ENCODE measurements around the gene ADARB1.

ADARB1 gene

DNA sequence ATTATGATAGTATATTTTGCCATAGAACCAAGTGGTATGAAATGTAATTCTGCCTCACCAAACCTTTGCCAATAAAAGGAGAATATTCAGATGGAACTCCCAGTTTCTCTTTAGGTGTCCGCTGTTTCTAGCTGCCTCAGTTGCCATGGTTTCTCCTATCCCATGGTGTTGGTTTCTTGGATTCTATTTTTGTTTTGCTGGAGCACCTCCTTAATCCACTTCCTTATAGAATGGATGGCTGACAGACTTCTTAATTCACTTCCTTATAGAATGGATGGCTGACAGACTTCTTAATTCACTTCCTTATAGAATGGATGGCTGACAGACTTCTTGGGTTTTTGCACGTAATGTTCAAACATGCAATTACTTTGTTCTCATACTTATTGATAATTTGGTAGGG is 43.7 kb downstream of the ADARB1 start:
- TF ChIP-seq, protein P1, sequence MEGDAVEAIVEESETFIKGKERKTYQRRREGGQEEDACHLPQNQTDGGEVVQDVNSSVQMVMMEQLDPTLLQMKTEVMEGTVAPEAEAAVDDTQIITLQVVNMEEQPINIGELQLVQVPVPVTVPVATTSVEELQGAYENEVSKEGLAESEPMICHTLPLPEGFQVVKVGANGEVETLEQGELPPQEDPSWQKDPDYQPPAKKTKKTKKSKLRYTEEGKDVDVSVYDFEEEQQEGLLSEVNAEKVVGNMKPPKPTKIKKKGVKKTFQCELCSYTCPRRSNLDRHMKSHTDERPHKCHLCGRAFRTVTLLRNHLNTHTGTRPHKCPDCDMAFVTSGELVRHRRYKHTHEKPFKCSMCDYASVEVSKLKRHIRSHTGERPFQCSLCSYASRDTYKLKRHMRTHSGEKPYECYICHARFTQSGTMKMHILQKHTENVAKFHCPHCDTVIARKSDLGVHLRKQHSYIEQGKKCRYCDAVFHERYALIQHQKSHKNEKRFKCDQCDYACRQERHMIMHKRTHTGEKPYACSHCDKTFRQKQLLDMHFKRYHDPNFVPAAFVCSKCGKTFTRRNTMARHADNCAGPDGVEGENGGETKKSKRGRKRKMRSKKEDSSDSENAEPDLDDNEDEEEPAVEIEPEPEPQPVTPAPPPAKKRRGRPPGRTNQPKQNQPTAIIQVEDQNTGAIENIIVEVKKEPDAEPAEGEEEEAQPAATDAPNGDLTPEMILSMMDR (conservative IDR thresholded peaks at IDR 0.05; ENCODE audit: low read depth, low read length) = no peak
- DNase-seq (ENCODE audit: low read depth) = no peak
- H3K4me3 ChIP-seq (ENCODE audit: low read length) = no peak overlapping the region

DNA sequence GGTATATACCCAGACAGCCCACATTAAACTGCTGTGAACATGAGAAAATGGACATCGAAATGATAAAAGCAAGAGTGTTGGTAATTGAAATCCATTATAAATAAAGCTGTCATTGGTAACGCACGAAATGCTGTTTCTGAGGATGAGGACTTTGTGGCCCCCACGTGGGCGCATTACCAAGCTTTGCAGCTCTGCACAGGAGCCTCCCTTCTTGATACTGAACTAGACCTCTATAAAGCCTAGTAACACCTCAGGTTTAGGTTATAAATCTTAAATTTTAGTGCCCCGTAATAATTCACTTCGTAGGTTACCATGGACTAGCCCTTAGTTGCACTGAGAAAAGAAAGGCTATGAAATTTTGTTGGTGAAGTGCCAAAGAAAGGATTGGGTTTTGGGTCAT is 45.4 kb downstream of the ADARB1 start:
- no peak for DNase-seq (ENCODE audit: low read depth)
- TF ChIP-seq, protein P1 (conservative IDR thresholded peaks at IDR 0.05; ENCODE audit: low read depth, low read length) = no peak
- H3K4me3 ChIP-seq (ENCODE audit: low read length) = no peak overlapping the region

DNA sequence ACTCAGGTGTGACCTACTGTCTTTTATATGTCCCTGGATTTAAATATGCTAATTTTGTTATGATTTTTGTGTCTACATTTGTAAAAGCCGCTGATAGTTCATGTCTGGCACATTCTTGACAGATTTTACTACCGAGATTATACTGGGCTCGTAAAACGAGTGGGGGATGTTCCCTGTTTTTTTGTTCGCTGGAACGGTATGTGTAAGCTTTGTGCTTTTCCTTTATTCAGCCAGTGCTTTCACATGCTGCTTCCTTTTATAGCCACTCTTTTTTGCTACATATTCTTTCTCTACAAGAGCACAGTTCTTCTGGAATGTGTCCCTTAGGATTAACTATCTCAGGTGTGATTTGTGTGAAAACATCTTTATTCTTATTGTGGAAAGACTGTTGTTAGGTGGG is 46.6 kb downstream of the ADARB1 start:
- no peak for DNase-seq (ENCODE audit: low read depth)
- TF ChIP-seq, protein P1 (conservative IDR thresholded peaks at IDR 0.05; ENCODE audit: low read depth, low read length) = no peak
- H3K4me3 ChIP-seq (ENCODE audit: low read length) = no peak overlapping the region

DNA sequence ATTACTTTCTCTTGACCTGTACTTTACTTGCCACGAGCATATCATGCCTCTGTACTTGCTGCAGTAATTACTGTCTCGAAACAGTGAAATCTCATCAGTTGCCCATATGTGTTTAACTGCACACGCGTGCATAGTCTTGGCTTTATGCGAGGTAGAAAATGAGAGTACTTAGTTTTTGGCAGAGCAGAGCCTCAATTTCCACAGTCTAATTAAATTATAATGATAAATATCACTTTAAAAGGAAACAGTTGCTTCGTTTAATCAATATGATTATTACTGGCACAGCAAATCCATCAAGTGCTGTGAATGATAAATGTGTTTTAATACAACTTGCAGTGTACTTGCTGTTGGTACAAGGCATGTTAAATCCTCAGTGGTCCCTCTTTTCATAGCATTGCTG is 47.6 kb downstream of the ADARB1 start:
- no peak overlapping the region for H3K4me3 ChIP-seq (ENCODE audit: low read length)
- TF ChIP-seq, protein P1 (conservative IDR thresholded peaks at IDR 0.05; ENCODE audit: low read depth, low read length) = no peak
- no peak for DNase-seq (ENCODE audit: low read depth)

DNA sequence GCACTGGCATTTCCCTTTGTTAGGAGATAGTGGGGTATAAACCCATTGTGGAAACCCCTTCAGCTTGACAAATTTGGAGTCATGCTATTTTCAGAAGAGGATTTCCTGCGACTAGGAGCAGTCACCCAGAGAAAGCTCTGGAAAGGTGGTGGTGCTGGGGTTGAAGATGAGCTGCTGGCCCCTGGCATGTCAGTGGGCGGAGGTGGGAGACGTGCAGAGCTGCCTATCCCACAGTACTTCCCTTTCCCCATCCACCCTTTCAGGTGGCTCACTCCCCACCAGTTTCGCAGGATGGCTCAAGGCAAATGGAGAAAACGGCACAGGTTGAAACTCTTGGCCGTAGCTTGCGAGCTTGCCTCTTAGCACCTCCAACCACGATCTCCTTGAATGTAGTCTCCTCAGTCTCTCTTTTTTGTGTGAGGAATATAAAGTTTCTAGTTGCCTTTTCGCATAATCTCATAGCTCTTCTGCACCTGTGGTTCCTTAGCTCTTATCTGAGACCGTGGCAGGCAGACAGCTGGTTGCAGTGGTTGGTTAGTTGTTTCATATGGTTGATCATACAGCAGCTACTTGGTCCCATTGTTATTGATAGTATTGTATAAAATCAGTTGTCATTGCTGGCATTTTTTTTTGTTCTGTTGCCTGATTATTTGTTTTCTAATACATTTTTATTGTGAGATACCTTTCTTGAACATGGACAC is 48.2 kb downstream of the ADARB1 start:
- TF ChIP-seq, protein P1 (conservative IDR thresholded peaks at IDR 0.05; ENCODE audit: low read depth, low read length) = no peak
- DNase-seq (ENCODE audit: low read depth) = no peak
- H3K4me3 ChIP-seq (ENCODE audit: low read length) = no peak overlapping the region

DNA sequence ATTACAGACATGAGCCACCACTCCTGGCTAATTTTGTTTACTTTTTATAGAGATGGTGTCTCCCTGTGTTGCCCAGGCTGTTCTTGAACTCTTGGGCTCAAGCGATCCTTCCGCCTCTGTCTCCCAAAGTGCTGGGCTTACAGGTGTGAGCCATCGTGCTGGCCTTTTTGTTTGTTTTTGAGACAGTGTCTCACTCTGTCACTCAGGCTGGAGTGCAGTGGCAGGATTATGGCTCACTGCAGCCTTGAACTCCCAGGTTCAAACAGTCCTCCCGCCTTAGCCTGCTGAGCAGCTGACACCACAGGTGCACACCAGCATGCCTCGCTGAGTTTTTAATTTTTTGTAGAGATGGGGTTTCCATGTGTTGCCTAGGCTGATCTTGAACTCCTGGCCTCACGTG is 49.1 kb downstream of the ADARB1 start:
- H3K4me3 ChIP-seq (ENCODE audit: low read length) = no peak overlapping the region
- DNase-seq (ENCODE audit: low read depth) = no peak
- TF ChIP-seq, protein P1 (conservative IDR thresholded peaks at IDR 0.05; ENCODE audit: low read depth, low read length) = no peak

DNA sequence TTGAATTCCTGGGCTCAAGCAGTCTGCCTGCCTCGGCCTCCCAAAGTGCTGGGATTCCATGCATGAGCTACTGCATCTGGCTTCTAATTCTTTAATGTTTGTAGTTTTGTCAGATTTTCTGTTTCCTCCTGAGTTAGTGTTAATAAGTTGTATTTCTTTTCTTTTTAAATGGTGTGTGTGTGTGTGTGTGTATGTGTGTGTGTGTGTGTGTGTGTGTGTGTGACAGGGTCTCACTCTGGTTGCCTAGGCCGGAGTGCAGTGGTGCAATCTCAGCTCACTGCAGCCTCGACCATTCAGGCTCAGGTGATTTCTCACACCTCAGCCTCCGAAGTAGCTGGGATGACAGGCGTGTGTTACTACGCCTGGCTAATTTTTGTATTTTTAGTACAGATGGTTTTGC is 50.2 kb downstream of the ADARB1 start:
- DNase-seq (ENCODE audit: low read depth) = no peak
- TF ChIP-seq, protein P1 (conservative IDR thresholded peaks at IDR 0.05; ENCODE audit: low read depth, low read length) = no peak

More for the DNA sequence above, 50.2 kb downstream of the ADARB1 start:
- no peak overlapping the region for H3K4me3 ChIP-seq (ENCODE audit: low read length)
